ENCODE measurements around the gene ADAMTS8.

ADAMTS8 gene

DNA sequence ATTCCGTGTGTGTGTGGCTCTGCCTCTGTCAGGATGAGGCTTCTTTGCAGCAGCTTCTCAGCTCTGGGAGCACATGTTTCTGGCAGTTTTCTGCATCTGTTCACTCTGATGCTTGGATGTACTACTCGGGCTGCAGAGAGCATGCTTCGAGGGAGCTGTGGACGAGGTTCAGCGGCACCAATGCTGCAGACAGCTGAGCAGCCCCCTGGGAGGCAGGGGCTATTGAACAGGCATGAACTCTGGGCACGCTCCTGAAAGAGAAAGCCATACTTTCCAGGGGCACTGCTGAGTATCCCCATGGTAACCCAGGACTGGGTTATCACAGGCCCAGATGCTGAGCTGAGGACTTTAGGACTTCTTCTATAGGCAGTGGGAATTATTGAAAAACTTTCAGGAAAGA, 33.8 kb downstream of the ADAMTS8 start:
- no peak for DNase-seq (ENCODE audit: low read depth)

DNA sequence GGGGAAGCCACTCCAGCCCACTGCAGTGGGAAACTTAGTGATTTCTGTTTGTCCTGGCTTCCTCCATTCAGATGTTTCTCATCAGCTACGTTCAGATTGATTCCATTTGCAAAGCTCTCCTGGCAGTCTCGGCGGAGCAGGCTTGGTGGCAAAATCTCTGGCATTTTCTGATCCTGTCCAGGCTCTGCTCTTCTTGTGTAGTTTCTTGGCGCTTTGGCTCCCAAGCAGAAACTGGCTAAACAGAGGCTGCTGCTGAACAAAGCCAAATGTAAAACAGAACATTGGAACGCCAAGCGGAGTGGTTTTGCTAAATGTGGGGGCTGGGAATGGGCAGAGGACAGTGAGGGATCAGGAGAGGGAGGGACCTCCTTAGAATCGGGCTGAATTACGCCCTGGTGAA, 36.7 kb downstream of the ADAMTS8 start:
- no peak for DNase-seq (ENCODE audit: low read depth)

GRCh38 chr11:130390071-130390758, 38.2 kb downstream of the ADAMTS8 start:
- DNase-seq (ENCODE audit: low read depth), result peak; percentile 47

- DNase-seq (ENCODE audit: low read depth), result no peak
These were observed 39.0 kb downstream of the ADAMTS8 start for GRCh38 chr11:130389335-130389935.

DNA sequence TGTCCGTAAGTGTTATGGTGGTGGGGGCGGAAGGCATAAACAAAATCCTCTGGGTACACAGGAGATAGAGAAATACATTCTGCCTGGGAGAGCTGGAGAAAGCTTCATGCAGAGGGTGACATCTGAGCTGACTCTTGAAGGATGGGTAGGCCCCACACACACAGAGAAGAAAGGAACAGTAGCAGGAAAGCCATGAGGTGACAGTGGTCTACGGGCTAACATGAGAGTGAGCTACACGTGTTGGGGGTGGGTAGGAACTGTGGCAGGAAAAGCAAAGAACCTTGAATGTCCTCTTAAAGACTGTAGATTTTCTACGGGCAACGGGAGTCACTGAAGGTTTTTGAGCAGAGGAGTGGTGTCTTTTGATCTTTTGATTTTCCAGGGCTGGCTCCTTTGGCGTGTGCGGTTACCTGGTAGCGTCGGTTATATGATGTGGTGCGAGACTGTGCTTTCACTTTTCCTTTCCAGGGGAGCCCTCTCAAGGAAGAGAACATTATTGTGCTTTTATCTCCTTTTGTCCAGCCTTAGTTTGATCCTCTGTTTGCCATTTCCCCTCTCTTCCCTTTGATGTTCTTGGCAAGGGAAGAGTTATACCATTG, 39.7 kb downstream of the ADAMTS8 start:
- DNase-seq (ENCODE audit: low read depth), result no peak

GRCh38 chr11:130386056-130386455, 42.4 kb downstream of the ADAMTS8 start:
- no peak for DNase-seq (ENCODE audit: low read depth)

GRCh38 chr11:130383344-130384211, 44.8 kb downstream of the ADAMTS8 start:
- DNase-seq (ENCODE audit: low read depth), result peak; percentile 54

DNA sequence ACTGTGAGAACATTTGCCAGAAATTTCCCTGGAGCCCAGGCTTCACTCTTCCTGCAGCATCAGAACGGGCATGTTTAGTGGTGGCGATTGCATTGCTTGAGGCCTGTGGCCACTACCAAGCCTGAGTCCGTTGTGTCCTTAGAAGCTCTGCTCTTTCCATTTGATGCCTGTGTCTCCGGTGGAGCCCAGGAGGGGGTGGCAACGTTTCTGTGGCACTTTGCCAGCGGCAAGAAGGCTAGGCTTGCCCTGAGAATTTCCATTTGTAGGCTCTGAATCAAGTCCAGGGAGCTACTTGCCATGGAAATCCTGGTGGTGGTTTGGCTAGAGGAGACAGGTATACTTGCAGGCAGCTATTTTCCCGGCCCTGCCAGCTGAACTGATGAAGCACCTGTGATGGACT, 47.1 kb downstream of the ADAMTS8 start:
- DNase-seq (ENCODE audit: low read depth), result no peak

GRCh38 chr11:130380778-130381177, 47.6 kb downstream of the ADAMTS8 start:
- DNase-seq (ENCODE audit: low read depth), result no peak

GRCh38 chr11:130379276-130379675, 49.1 kb downstream of the ADAMTS8 start:
- DNase-seq (ENCODE audit: low read depth), result no peak

GRCh38 chr11:130370845-130371590, 57.4 kb downstream of the ADAMTS8 start:
- DNase-seq (ENCODE audit: low read depth), result no peak

DNA sequence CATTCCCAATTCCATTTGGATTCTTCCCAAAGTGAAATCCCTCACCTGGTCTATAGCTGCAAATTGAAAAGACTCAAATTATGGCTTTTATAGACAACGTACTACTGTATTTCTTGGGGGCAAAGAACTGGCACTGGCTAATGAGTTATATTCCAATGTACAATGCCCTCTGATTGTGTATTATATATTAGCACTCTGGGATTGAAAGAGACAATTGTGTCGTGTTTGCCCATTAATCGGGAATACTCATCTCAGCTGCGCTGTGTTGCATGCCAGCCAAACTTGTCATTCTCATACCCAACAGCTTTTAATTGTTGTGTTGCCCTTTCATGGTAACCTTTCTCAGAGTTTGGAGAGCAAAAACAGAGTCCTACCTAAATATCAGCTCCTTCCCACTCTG, 58.7 kb downstream of the ADAMTS8 start:
- DNase-seq (ENCODE audit: low read depth), result no peak

DNA sequence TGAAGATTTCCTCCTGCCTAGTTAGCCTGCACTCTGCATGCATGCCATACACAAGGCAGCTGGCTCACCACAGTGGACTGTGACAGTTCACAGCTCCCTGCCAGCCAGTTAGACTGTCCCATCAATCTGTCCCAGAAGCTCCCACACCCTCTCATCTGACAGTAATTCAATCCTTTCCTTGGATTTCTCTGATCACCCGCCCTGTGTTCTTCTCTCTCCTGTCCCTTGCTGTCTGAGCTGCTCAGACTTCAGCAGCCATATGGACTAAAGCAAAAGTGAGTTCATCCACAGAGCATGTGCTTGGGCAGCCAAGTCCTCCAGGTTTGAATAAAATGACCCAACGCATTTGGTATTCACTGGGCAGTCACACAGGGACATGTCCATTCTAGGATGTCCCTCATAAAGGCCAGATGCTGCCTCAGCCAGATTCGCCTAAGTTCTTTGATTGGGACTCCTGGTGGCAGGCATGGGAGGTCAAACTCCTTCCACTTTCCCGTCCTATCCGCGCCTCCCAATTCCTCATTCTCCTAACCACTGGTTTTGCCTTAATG, 59.2 kb downstream of the ADAMTS8 start:
- DNase-seq (ENCODE audit: low read depth), result no peak

GRCh38 chr11:130359419-130359818, 69.0 kb downstream of the ADAMTS8 start:
- DNase-seq (ENCODE audit: low read depth), result no peak

- DNase-seq (ENCODE audit: low read depth), result no peak
These were observed 70.0 kb downstream of the ADAMTS8 start for GRCh38 chr11:130358398-130358797.

All from stromal cell of bone marrow (primary cell).